GM18511 (cell line): ENCODE data around the gene RGS11.
"Not testable (repeated sequence)": the region's sequence is repeated elsewhere in the genome, so short reads cannot be mapped to it uniquely, and the experiment has no call there.

Source experiments
- ATAC-seq: cut with Tn5 transposase; IDR thresholded peaks from one replicate; pipeline ENCODE4 v1.9.1; 2021; ENCODE audit warnings: mild to moderate bottlenecking, moderate library complexity; ENCODE audit not compliant: unreplicated experiment

The RGS11 gene

GRCh38 chr16:264440-264951, 11.2 kb downstream of the RGS11 start:
- ATAC-seq, result no peak

GRCh38 chr16:263944-264343, 11.8 kb downstream of the RGS11 start:
- no peak for ATAC-seq

GRCh38 chr16:263182-263774, 12.5 kb downstream of the RGS11 start:
- no peak for ATAC-seq

GRCh38 chr16:262121-262745, 13.5 kb downstream of the RGS11 start:
- no peak for ATAC-seq

DNA sequence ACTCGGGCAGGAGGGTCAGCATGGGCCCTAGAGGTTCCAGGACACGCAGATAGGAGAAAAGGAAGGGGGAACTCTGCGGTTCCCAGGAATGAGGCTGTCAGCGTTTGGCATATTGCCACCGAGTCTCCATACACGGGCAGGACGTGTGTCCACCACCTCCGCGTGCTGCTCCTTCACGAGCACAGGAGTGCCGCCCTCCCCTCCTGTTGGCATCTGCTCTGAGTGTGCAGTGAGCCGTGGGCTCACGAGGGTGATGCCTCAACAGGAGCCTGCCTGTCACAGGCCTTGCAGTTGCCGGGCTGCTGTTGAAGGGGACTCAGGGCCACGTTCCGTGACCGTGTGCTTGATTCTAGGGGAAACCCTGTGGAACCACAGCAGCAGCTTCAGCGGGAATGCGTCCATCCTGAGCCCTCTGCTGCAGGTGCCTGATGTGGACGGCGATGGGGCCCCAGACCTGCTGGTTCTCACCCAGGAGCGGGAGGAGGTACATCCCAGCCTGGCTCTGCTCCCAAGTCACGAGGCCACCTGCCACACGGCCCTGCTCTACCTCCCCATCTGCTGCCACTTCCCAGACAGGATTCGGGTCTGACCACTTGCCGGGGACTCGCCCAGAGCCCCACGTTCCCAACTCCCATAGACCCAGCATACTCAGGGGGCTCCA, 14.6 kb downstream of the RGS11 start:
- ATAC-seq, result no peak

DNA sequence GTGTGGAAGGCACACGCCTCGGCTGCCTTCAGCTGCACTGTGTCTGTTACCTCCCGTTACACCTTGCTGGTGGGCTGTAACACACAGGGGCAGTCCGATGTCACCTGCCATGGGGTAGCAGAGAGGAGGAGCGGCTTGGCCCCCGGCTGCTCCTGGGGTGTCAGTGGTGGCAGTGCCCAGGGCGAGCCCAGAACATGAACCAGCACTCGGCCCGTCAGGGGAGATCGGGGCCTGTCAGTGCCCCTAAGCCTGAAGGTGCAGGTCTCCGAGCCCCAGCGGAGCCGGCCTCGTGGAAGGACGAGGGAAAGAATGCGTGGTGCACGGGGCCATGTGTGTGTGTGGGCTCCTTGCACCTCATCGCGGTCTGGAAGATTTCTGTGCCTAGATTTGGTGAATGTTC, 15.4 kb downstream of the RGS11 start:
- ATAC-seq, result no peak

GRCh38 chr16:259814-260253, 15.9 kb downstream of the RGS11 start:
- ATAC-seq, result no peak

DNA sequence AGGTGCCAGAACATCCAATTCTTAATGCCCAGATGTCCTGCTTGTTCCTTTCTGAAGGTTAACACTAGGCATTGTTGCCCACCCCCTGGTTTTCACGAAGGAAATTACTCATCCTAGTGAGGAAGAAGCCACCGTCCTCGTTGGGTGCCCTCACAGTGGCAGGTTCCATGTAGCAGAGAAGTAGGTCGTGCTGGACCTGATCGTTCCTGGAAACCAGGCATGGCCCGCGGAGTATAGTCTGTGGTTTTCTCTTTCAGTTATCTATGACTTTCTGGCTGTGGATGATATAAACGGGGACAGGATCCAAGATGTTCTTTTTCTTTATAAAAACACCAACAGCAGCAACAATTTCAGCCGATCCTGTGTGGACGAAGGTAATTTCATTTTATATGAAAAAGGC, 16.5 kb downstream of the RGS11 start:
- ATAC-seq, result no peak

GRCh38 chr16:258091-258490, 17.7 kb downstream of the RGS11 start:
- not testable (repeated sequence) for ATAC-seq

DNA sequence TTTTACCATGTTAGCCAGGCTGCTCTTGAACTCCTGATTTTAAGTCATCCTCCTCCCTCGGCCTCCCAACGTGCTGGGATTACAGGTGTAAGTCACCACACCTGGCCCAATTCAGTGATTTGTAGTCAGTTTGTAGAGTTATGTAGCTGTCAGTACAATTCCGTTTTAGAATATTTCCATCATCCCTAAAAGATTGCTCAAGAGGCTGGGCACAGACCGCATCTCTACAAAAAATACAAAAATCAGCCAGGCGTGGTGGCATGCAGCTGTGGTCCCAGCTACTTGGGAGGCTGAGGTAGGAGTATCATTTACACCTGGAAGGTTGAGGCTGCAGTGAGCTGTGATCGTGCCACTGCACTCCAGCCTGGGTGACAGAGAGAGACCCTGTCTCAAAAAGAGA, 20.6 kb downstream of the RGS11 start:
- ATAC-seq, result no peak

DNA sequence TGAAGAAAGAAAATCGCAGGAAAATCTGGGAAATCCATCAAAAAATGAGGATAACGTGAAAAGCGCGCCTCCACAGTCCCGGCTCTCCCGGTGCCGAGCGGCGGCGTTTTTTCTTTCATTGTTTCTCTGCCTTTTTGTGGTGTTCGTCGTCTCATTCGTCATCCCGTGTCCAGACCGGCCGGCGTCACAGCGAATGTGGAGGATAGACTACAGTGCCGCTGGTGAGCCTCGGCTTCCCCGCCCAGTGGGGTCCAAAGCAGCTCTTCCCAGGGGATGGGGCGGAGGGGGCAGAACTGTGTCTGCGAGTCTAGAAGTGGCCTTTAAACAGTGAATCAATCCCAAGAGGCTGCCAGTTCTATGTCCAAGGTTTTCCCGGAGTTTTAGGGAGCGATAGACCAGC, 21.3 kb downstream of the RGS11 start:
- ATAC-seq, result no peak

DNA sequence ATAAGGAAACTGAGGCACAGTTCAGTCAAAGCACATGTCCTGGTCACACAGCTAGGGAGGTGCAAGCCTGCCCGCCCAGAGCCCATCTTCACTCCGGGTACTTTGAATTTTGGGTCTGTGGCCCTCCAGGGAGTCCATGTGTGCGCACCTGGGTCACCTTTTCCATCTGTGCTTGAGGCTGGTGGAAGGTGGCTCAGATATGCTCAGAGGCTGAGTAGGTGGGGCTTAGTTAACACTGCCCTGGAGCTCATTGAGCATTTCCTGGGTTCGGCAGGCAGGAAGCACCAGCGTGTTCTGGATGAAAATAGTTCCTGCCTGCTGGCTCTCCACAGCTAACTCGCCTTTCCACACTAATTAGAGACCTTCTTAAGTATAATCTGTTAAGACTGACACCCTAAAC, 21.9 kb downstream of the RGS11 start:
- no peak for ATAC-seq

GRCh38 chr16:252366-253337, 23.1 kb downstream of the RGS11 start:
- ATAC-seq, result no peak

- ATAC-seq, result no peak
Measured at GRCh38 chr16:249431-249830, 26.3 kb downstream of the RGS11 start.

GRCh38 chr16:247027-247426, 28.7 kb downstream of the RGS11 start:
- no peak for ATAC-seq

DNA sequence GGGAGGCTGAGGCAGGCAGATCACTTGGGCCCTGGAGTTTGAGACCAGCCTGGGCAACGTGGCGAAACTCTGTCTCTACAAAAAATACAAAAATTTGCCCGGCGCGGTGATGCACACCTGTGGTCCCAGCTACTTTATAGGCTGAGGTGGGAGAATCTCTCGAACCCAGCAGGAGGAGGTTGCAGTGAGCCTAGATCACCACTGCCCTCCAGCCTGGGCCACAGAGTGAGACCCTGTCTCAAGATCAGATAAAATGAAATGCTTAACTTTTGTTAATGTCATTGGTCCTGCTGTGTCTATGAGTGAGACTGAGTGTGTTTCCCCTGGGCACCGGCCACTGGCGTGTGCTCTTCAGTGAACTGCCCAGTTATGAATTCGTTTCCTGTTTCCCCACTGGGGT, 30.6 kb downstream of the RGS11 start:
- ATAC-seq, result no peak

DNA sequence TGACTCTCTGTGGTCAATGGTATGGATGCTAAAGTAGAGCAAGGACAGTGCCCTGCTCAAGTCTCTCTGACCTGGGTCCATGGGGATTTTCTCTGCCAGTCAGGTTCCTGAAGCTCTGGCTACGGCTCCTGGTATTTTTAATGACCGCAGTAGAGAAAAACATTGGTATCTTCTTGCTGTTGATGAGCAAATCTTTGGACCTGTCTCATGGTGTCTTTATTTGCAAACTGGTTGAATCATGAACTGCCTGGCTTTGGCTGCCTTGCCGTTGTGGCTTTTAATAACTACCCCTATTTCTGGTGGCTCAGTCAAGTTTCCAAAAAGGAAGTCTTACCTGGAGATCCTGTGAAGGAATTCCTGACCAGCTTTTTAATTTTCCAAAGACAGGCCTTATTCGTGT, 32.4 kb downstream of the RGS11 start:
- ATAC-seq, result no peak

- ATAC-seq, result no peak
Measured at GRCh38 chr16:242281-242680, 33.5 kb downstream of the RGS11 start.

- ATAC-seq, result no peak
Measured at GRCh38 chr16:240559-240958, 35.2 kb downstream of the RGS11 start.

GRCh38 chr16:239948-240277, 35.8 kb downstream of the RGS11 start:
- ATAC-seq, result no peak
